GM21786 (cell line): Measurements from ENCODE around the gene PHF5A.

ENCODE experiments used
- ATAC-seq: cut with Tn5 transposase; IDR thresholded peaks from one replicate; pipeline ENCODE4 v1.9.1; 2021; ENCODE audit not compliant: unreplicated experiment

The PHF5A gene

DNA sequence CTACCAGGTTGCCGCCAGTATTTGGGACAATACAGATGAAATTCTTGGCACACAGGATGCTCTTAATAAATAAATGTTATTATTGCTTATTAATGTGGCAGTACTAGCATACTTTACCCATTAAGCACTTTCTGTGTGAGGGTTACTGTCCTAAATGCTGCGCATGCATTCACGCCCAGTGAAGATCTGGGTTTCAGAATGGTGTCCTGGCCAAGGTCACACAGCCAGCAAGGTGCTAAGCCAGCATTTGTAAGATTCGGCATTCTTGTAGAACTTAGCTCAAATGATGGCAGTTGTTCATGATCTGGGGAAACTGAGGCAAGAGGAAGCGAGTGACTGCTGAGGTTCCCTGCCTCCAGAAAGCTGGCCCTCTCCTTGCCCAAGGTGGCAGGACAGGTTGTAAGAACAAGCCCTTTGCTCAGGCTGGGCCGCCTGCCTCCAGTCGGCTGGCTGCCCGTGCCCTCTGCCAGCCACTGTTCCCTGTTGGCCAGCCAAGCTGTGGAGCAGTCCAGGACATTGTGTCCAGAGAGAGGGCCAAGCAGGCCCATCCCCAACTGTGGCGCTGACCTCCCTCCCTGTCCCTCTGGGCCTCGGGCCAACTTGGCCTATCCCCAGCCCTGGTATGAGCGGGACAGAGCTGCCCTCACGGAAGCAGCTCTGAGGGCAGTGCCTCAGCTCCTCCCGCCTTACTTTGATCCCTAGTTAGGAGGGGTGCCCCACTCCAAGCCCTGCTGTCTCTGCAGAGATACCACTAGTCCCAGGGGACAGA lies 50.7 kb downstream of the PHF5A start:
- no peak for ATAC-seq

DNA sequence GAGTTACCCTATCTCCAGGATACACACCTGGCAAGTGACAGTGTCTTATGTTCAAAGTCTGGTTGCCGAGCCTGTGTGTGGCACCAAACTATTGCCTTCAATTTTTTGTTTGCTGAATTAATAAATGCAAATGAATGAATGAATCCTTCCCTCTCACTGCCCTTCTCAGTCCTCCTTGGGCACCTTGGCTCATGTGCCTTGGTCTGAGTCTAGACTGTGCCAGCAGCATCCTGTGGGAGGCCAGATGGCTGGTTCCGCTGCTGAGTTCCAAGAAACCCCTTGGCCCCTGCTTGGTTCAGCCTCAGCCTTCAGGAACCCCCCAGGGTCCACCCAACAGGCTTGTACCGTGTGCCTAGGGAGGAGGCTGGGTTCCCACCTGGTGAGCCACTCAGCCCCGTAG lies 52.9 kb downstream of the PHF5A start:
- ATAC-seq: no peak

- no peak for ATAC-seq
Observed at GRCh38 chr22:41411021-41411851, 57.3 kb downstream of the PHF5A start.

DNA sequence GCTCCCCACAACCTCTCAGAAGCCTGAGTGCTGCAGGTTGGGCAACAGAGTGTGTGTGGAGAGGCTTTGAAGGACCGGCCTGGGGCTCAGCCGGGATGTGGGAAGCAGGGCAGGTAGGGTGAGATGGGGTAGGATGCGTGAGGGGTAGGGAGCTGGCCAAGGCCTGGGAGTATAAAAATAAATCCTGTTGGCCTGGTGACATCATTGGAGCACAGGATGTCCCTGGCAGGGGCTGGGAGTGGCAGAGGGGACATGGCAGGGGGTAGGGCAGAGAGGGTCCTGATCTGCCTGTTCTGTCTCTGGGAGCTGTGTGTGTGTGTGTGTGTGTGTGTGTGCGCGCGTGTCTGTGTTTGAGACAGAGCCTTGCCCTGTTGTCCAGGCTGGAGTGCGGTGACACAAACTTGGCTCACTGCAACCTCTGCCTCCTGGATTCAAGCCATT lies 58.2 kb downstream of the PHF5A start:
- no peak for ATAC-seq
